A549 (cell line): ENCODE results near the gene CHI3L1. TPM values are rescaled to one million over a fixed set of nuclear protein-coding genes. Genes with fewer than 3 reads are reported as not detected.

ENCODE experiments used
- ATAC-seq, 2 experiments: fragments of 200-7000 bp in 1 of 2; fragments of >200 bp in 1 of 2; cut with Nextera tagmentation in 1 of 2; cut with Tn5 transposase in 1 of 2; 3 replicates each; pipeline versions ENCODE4 v1.8.0 to v1.9.1; 2018 to 2020; ENCODE audit warnings: mild to moderate bottlenecking in 1 of 2, moderate library complexity in 1 of 2
- CTCF ChIA-PET: fragments of 300-600 bp; sonication (Branson Sonifier 250); formaldehyde crosslinking; extraction: SDS; loops from one replicate; lab custom pipeline; 2021; ENCODE audit warnings: antibody characterized with exemption, inconsistent platforms; lab: Yijun Ruan, JAX
- POLR2A ChIA-PET: fragments of 350-600 bp; formaldehyde crosslinking; extraction: SDS; loops from one replicate; lab custom pipeline; 2021; ENCODE audit warnings: antibody characterized with exemption, inconsistent platforms; lab: Yijun Ruan, JAX
- DNase-seq, 2 experiments: peaks; one replicate each; pipeline versions ENCODE4 v3.0.0 to v3.0.0-alpha.2; 2011 to 2016; ENCODE audit warnings: low read depth in 1 of 2, low spot score in 1 of 2
- FAIRE-seq: peaks from 2 replicates; lab custom pipeline; 2011; peaks lifted over from hg19 to GRCh38; lab: Jason Lieb, UNC
- H3K27ac ChIP-seq, 2 experiments: fragments of >200 bp; sonication (Bioruptor Twin); formaldehyde crosslinking; 3 replicates each; pipeline ENCODE4 v1.5.1; 2016 to 2017
- H3K4me1 ChIP-seq: fragments of >200 bp; sonication (Bioruptor Twin); formaldehyde crosslinking; 3 replicates; pipeline ENCODE4 v1.6.1; 2016
- H3K4me2 ChIP-seq: fragments of >200 bp; sonication (Bioruptor Twin); formaldehyde crosslinking; 3 replicates; pipeline ENCODE4 v1.6.1; 2016
- H3K4me3 ChIP-seq: fragments of >200 bp; sonication (Bioruptor Twin); formaldehyde crosslinking; 3 replicates; pipeline ENCODE4 v1.5.1; 2016
- H3K9me3 ChIP-seq: fragments of >200 bp; sonication (Bioruptor Twin); formaldehyde crosslinking; 3 replicates; pipeline ENCODE4 v1.6.1; 2016
- ATOH8 ChIP-seq: fragments of 250-450 bp; sonication (Bioruptor Pico); IDR thresholded peaks from 2 replicates; pipeline ENCODE4 v1.5.0; 2020; ENCODE audit warnings: low read depth, mild to moderate bottlenecking, moderate library complexity
- BHLHE40 ChIP-seq: IDR thresholded peaks from 2 replicates; pipeline ENCODE4 v1.6.1; 2012; ENCODE audit warnings: low read depth, low read length, inconsistent platforms
- CBX2 ChIP-seq: fragments of 200-600 bp; sonication (generic); IDR thresholded peaks from 2 replicates; pipeline ENCODE4 v1.6.1; 2016; ENCODE audit warnings: low read depth, mild to moderate bottlenecking, borderline replicate concordance
- CHD2 ChIP-seq: fragments of 150-350 bp; IDR thresholded peaks from 2 replicates; pipeline ENCODE4 v1.6.1; 2014; ENCODE audit warnings: low read length; ENCODE audit not compliant: partially characterized antibody
- CTCF ChIP-seq: fragments of >200 bp; sonication (Bioruptor Twin); formaldehyde crosslinking; IDR thresholded peaks from 3 replicates; pipeline ENCODE4 v1.5.1; 2016
- FOSL2 ChIP-seq, 2 experiments: fragments of 450-650 bp in 1 of 2; fragments of >200 bp in 1 of 2; sonication (Bioruptor Twin) in 1 of 2; formaldehyde crosslinking; IDR thresholded peaks; 2 replicates each; pipeline versions ENCODE4 v1.5.0 to v1.6.1; 2016 to 2020; ENCODE audit warnings: mild to moderate bottlenecking in 1 of 2, moderate library complexity in 1 of 2
- GATA3 ChIP-seq: IDR thresholded peaks from 2 replicates; pipeline ENCODE4 v1.6.1; 2012; ENCODE audit warnings: borderline replicate concordance
- HES2 ChIP-seq: fragments of >200 bp; sonication (Bioruptor Twin); formaldehyde crosslinking; IDR thresholded peaks from 2 replicates; pipeline ENCODE4 v1.6.1; 2016
- HOXA7 ChIP-seq: fragments of 250-450 bp; sonication (Bioruptor Pico); IDR thresholded peaks from 2 replicates; pipeline ENCODE4 v1.5.0; 2020; ENCODE audit warnings: mild to moderate bottlenecking, moderate library complexity
- HOXB13 ChIP-seq: fragments of 250-450 bp; sonication (Bioruptor Pico); IDR thresholded peaks from 2 replicates; pipeline ENCODE4 v1.5.0; 2020; ENCODE audit warnings: low read depth, mild to moderate bottlenecking, moderate library complexity
- JUN ChIP-seq, 2 experiments: fragments of >200 bp; sonication (Bioruptor Twin); formaldehyde crosslinking; IDR thresholded peaks; 2 replicates in 1 of 2; 3 replicates in 1 of 2; pipeline ENCODE4 v1.6.1; 2016 to 2017
- KDM1A ChIP-seq: fragments of 200-600 bp; sonication (generic); IDR thresholded peaks from 2 replicates; pipeline ENCODE4 v1.6.1; 2016; ENCODE audit warnings: low read depth, mild to moderate bottlenecking
- MAX ChIP-seq: IDR thresholded peaks from 2 replicates; pipeline ENCODE4 v1.6.1; 2012
- MAZ ChIP-seq: fragments of 150-350 bp; IDR thresholded peaks from 2 replicates; pipeline ENCODE4 v1.6.1; 2014; ENCODE audit warnings: antibody characterized with exemption, low read depth, low read length, borderline replicate concordance
- MYC ChIP-seq: IDR thresholded peaks from 2 replicates; pipeline ENCODE4 v1.6.1; 2012; ENCODE audit warnings: mild to moderate bottlenecking, inconsistent platforms, low read length, improper control_type of control experiment, borderline replicate concordance
- NPAS2 ChIP-seq: fragments of 250-450 bp; sonication (Bioruptor Pico); IDR thresholded peaks from 2 replicates; pipeline ENCODE4 v1.8.0; 2022; ENCODE audit warnings: mild to moderate bottlenecking, moderate library complexity, borderline replicate concordance
- PBX3 ChIP-seq: IDR thresholded peaks from 2 replicates; pipeline ENCODE4 v1.6.1; 2012
- RAD21 ChIP-seq, 2 experiments: fragments of >200 bp in 1 of 2; sonication (Bioruptor Twin) in 1 of 2; formaldehyde crosslinking in 1 of 2; IDR thresholded peaks in 1 of 2; conservative IDR thresholded peaks in 1 of 2; 2 replicates in 1 of 2; 3 replicates in 1 of 2; pipeline ENCODE4 v1.6.1; 2012 to 2018; ENCODE audit warnings: inconsistent platforms in 1 of 2
- RCOR1 ChIP-seq: fragments of 150-350 bp; IDR thresholded peaks from 2 replicates; pipeline ENCODE4 v1.6.1; 2014; ENCODE audit warnings: antibody characterized with exemption, low read length, low read depth
- SMC3 ChIP-seq: fragments of >200 bp; sonication (Bioruptor Twin); formaldehyde crosslinking; IDR thresholded peaks from 3 replicates; pipeline ENCODE4 v1.6.1; 2018; ENCODE audit warnings: inconsistent platforms
- TFCP2L1 ChIP-seq: fragments of 250-450 bp; sonication (Bioruptor Pico); IDR thresholded peaks from 2 replicates; pipeline ENCODE4 v1.5.0; 2021; ENCODE audit warnings: mild to moderate bottlenecking
- TP53 ChIP-seq: fragments of 250-450 bp; sonication (Bioruptor Pico); IDR thresholded peaks from 2 replicates; pipeline ENCODE4 v1.5.0; 2021; ENCODE audit warnings: mild to moderate bottlenecking, moderate library complexity
- ZC3H11A ChIP-seq: fragments of 450-650 bp; IDR thresholded peaks from 2 replicates; pipeline ENCODE4 v1.6.1; 2014; ENCODE audit warnings: antibody characterized with exemption, mild to moderate bottlenecking
- WGBS: methylation state at CpG from one replicate; pipeline ENCODE4 v1.1.6; 2017; ENCODE audit errors: missing lambda C conversion rate; 5-methylcytosine and 5-hydroxymethylcytosine counted together
- polyA plus RNA-seq, 4 experiments: library from polyadenylated mRNA; depleted of rRNA in 3 of 4; stranded (reverse); fragments of >200 nt; fragmentation: RNase III in 1 of 4; extraction: RNeasy Plus Mini Kit Qiagen cat#74134 plus additional on column Dnase treatment in 1 of 4; gene quantifications; 2 replicates in 3 of 4; 3 replicates in 1 of 4; pipeline ENCODE4 v1.2.3, GENCODE V29; 2011 to 2017

CHI3L1 gene
- polyA plus RNA-seq, 2 of the 4 experiments (the other 2 are of a cell fraction): 0.04 TPM; not detected in 1

- POLR2A ChIA-PET: no interaction called here
- FAIRE-seq: no peak
Observed at GRCh38 chr1:203148579-203148978, 37.9 kb downstream of the CHI3L1 start.

GRCh38 chr1:203148127-203148526 lies 38.4 kb downstream of the CHI3L1 start:
- ATAC-seq: peak in 1 of 2 experiments; percentile 48; a peak in 3 of 6 replicates
- Histone ChIP-seq H3K4me3 (no peak overlapping the region), H3K27ac (no peak overlapping the region)
- DNase-seq: peak in 1 of 2 experiments; percentile 38
- CTCF ChIA-PET: interaction anchor here (0.7 to 3.9 kb wide), 12 partner anchors 10 to 190 kb away, joined by 3 to 20 read pairs (median 4); no protein-coding TSS in a partner anchor
- TF ChIP-seq HES2 (no peak), CTCF (0 out of 3 replicates have a peak, but pooled peaks have one; percentile 5), PBX3 (no peak)
- TF ChIP-seq, all 56 proteins: peak for 1
- 79% methylated on average over 5 of the region's 5 CpGs for WGBS
- Histone ChIP-seq H3K4me1 (peaks cover 13% of the 10 kb centered on the region), H3K9me3 (no peaks in the 10 kb centered on the region), H3K4me2 (no peak overlapping the region)
- FAIRE-seq: no peak
- POLR2A ChIA-PET: no interaction called here

More at GRCh38 chr1:203148579-203148978, 37.9 kb downstream of the CHI3L1 start:
- TF ChIP-seq BHLHE40: no peak
- TF ChIP-seq CTCF: no peak
- TF ChIP-seq MYC: no peak
- no peak for TF ChIP-seq RCOR1
- TF ChIP-seq ATOH8: no peak
- no peak for TF ChIP-seq HOXB13 (CRISPR knock-in tag)
- TF ChIP-seq RAD21 (conservative IDR thresholded peaks at IDR 0.05 in 1 of 2, IDR thresholded peaks at IDR 0.05 in 1 of 2): no peak
- TF ChIP-seq JUN (IDR thresholded peaks at IDR 0.05): no peak
- no peak for TF ChIP-seq KDM1A
- peaks cover 16% of the 10 kb centered on the region for H3K4me1 ChIP-seq
- H3K4me3 ChIP-seq: no peak overlapping the region
- no peak for ATAC-seq
- H3K9me3 ChIP-seq: no peaks in the 10 kb centered on the region
- no peak for DNase-seq
- no peak overlapping the region for H3K27ac ChIP-seq
- CTCF ChIA-PET: interaction anchor here (0.7 to 3.9 kb wide), 10 partner anchors 9 to 190 kb away, joined by 3 to 20 read pairs (median 6); no protein-coding TSS in a partner anchor
- H3K4me2 ChIP-seq: no peak overlapping the region
- WGBS: 81% methylated on average over 12 of the region's 12 CpGs

- CTCF ChIA-PET: interaction anchor here (0.6 to 3.9 kb wide), 12 partner anchors 10 to 599 kb away, joined by 3 to 20 read pairs (median 4); no protein-coding TSS in a partner anchor
- no peak for DNase-seq
- H3K4me3 ChIP-seq: no peak overlapping the region
- H3K9me3 ChIP-seq: no peaks in the 10 kb centered on the region
- no peak overlapping the region for H3K27ac ChIP-seq
- 76% methylated on average over 5 of the region's 5 CpGs for WGBS
- no peak for FAIRE-seq
- H3K4me2 ChIP-seq: no peak overlapping the region
- no peak for ATAC-seq
- H3K4me1 ChIP-seq: peaks cover 5% of the 10 kb centered on the region; the same call in 2 of the 3 replicates
- POLR2A ChIA-PET: no interaction called here
- TF ChIP-seq RAD21 (conservative IDR thresholded peaks at IDR 0.05 in 1 of 2, IDR thresholded peaks at IDR 0.05 in 1 of 2): no peak
- no peak for TF ChIP-seq TP53
- TF ChIP-seq FOSL2 (IDR thresholded peaks at IDR 0.05): no peak
- TF ChIP-seq FOSL2 (CRISPR knock-in tag; IDR thresholded peaks at IDR 0.05): no peak
- no peak for TF ChIP-seq CHD2
- no peak for TF ChIP-seq NPAS2 (CRISPR knock-in tag)
- TF ChIP-seq MAX: no peak
- TF ChIP-seq HOXA7 (CRISPR knock-in tag): no peak
- no peak for TF ChIP-seq MAZ
- TF ChIP-seq GATA3: no peak
- TF ChIP-seq SMC3: no peak
- TF ChIP-seq TFCP2L1: no peak
- no peak for TF ChIP-seq ZC3H11A
- no peak for TF ChIP-seq CBX2
Observed at GRCh38 chr1:203147376-203147775, 39.1 kb downstream of the CHI3L1 start.
